NCI-H460 (cell line): Measurements from ENCODE around the gene ZNF302. TPM values are rescaled to one million over a fixed set of nuclear protein-coding genes. Genes with fewer than 3 reads are reported as not detected.
A peak's percentile ranks its signal among the peaks of the same experiment; 100 is the strongest.
"Not testable (repeated sequence)": the region's sequence is repeated elsewhere in the genome, so short reads cannot be mapped to it uniquely, and the experiment has no call there.

Experiments
- DNase-seq: peaks from one replicate; pipeline ENCODE4 v3.0.0-alpha.2; 2016; ENCODE audit warnings: low read depth; ENCODE audit errors: extremely low read depth
- polyA plus RNA-seq: library from polyadenylated mRNA; depleted of rRNA; stranded (reverse); fragments of >200 nt; gene quantifications from 2 replicates; pipeline ENCODE4 v1.2.3, GENCODE V29; 2014; cell fraction: nucleus; rRNA removed
- total RNA-seq: library from RNA; depleted of rRNA; stranded (reverse); fragments of >200 nt; shearing (Covaris generic); gene quantifications from 2 replicates; pipeline ENCODE4 v1.2.3, GENCODE V29; 2014; rRNA removed

The ZNF302 gene
- total RNA-seq, result 15.5 and 15.7 TPM in 2 replicates
- polyA plus RNA-seq, result 23.5 and 25.3 TPM in 2 replicates

DNA sequence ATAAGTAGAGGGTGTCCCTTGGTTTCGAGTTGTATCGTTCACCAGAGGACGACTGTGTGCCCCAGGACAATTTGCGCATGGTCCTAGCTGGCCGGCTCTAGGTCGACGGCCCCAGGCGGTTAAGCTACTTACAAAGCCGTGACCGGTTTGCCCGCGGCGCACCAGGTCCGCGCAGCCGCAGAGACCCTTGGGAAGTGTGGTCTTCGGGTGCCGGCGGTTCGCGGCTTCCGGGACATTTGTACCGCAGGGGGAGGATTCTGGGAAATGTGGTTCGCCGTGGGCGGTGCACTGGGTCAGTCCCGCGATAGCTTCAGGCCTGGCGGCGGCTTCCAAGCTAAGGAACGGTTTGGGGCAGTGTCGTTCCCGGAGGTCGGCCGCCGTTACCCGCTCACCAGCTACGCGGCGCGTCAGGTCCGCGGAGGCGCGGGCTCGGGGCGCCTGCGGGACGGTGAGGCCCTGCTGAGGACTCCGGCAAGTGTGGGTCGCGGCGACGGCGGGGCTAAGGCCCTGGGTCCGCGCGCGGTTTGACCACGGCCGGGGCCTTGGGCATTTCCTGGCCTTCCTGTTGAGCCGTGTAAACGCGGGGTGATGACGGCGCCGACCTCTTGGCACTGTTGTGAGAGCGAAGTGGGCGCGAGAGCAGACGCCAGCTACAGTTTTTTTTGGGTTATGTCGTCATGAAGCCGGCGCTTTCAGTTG is at the start of gene ZNF302:
TSS of gene ZNF302 (plus strand) at position 293 of the 699 bp plus-strand sequence. CDS start 1,127 bp downstream, outside the sequence.
- peak; percentile 89 for DNase-seq

DNA sequence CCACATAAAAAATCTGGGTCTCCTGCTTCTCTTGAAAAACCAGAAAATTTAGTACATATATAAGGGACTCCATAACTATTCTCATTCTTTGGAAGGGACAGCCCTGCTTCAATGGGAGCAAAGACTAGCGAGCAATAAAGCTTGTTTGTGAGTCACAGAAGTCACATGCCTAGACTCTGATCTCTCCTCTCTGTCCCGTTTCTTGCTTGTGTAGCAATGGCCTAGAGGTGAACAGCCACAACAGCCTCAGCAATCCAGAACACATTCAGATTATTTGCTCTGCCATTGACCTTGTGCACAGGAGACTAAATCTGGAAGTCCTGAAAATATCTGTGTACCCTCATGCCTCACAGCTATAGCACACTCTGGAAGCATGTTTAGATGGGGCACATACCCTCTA is 43.7 kb upstream of the ZNF302 start:
- no peak for DNase-seq

DNA sequence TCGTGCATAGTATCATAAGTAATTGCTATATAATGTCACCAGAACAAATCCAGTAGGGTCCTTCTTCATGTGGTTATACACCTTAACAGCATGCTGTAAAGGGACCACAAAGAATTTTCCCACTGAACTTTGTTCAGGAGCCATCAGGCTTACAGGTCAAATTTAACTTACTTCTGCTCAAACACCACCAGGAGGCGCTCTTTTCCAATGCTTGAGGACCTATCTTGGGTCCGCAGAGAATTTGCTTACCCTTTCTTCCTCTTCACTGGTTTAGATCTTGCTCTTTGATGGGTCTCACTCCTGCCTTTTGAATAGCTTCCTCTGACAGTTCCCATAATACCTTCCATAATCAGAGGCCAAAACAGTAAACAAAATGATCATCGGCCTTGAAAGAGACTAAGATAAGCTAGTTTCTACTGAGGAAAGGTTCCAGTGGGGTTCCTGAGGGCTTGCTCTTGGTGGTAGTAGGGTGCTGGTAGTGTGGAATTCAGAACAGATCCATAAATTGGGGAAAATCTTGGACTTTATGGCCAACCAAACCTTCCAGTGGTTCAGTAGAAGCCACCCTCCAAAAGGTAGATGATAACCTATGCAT is 37.9 kb upstream of the ZNF302 start:
- DNase-seq, result peak; percentile 63

DNA sequence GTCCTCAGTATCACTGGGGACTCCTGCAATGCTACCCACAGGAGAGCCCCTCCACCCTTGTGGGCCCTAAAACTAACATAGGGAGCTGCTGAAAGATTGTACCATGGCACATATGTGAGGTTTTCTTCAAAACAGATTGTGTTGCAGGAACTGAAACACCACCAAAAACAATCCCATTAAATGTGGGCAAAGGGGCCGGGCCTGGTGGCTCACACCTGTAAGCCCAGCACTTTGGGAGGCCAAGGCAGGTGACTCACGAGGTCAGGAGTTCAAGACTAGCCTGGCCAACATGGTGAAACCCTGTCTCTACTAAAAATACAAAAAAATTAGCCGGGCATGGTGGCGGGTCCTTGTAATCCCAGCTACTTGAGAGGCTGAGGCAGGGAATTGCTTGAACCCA is 35.2 kb upstream of the ZNF302 start:
- DNase-seq, result no peak

DNA sequence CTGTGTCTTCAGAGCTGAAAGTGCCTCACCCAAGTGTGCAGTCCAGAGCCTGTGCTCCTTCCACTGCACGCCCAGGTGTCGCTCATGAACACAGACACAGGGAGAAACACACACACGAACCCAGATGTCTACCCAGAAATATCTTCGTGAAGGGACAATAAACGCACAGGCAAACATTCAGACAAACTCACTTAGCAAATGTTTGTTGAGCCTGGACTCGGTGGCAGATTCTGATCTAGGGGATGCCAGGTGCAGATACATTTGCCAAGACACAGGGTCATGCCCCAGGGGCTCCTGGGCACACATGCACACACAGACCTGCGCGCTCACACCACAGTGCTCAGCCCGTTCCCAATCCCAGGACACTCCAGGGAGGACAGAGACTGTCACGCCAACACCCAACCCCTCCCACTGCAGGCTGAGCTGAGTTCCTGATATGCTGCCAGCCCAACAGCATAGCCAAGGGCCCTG is 32.5 kb upstream of the ZNF302 start:
- no peak for DNase-seq

DNA sequence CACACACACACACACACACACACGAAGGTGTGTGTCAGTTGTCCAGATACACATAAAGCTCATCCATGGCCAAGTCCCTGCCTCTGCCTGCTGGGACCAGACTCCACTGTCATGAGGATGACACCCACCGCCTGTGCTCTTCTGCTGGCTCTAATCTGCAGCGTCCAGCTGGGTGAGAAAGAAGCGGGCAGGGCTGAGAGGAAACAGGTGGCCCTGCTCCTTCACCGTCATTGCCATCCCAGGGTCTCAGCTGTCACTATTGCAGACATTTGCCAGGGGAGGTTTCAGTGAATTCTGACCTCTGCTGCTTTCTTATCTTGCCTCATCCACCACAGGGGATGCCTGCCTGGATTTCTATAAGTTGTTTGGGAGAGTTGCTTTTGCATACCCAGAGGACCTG is 31.9 kb upstream of the ZNF302 start:
- no peak for DNase-seq

DNA sequence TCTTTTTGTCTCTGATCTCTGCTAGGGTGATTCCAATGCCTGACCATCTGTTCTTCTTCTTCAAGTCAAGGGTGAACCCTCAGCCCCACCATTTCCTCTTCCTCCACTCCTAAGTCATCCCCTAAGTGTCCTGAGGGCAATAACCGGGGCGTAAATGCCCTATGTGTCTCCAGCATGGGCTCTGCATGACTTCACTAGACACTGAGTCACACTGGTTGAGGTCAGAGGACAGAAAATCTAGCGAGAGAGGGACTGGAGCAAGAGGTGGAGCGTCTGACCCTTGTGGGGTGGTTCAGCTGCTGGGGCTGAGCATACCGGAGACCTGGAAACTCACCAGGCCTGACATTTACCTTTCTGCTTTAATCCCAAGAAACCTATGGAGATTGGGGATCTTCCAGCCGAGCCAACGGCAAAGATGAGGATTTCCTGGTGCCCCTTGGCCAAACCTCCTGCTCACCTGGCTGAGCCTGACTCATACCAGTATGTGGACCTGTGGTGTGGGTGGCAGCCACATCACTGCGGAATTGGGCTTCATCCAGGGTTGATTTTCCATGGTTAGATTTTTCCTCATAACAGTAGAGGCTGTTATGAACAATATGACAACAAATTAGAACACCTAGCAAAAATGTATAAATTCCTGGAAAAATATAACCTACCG is 27.5 kb upstream of the ZNF302 start:
- no peak for DNase-seq

DNA sequence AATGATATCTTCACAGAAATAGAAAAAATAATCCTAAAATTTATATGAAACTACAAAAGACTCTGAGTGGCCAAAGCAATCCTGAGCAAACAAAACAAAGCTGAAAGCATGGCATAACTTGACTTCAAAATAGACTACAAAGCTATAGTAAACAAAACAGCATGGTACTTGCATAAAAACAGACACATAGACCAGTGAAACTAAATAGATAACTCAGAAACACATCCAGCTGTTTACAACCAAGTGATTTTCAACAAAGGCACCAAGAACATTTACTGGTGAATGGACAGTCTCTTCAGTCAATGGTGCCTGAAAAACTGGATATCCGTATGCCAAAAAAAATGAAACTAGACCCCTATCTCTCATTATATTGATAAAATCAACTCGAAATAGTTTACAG is 25.7 kb upstream of the ZNF302 start:
- no peak for DNase-seq

DNA sequence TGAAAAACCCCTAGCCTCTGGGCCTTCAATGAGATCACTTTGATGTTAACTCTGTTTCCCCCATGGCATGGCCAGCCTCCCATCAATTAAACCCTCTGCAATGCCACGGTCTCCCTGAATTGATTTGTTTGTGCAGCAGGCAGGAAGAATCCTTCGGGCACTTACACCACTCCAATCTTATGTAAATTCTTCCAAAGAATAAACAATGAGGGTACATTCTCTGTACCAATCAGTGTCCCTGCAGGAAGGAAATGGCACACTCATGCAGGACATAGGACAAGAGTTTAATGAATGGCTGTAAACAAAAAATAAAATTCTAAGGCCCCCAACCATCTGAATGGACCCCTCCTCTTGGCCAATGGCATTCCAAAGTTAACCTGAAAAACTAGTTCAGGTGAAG is 22.7 kb upstream of the ZNF302 start:
- no peak for DNase-seq

DNA sequence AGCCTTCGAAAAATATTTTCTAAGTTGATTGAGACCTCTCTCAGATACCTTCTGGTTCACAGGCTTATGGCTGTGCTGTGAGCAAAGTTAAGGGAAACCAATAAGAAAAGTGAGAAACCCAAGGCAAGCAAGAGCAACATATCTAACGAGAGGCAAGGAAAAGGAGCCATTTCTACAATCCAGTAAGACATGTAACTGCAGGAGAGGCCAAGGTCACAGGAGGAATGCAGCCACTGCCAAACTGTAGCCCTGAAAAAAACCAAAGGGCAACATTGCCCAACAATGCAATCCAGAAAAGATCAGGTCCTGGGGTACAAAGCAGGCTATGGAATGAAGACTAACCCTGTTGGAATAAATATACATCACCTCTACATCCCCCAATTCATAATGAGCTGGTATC is 21.8 kb upstream of the ZNF302 start:
- DNase-seq, result no peak

DNA sequence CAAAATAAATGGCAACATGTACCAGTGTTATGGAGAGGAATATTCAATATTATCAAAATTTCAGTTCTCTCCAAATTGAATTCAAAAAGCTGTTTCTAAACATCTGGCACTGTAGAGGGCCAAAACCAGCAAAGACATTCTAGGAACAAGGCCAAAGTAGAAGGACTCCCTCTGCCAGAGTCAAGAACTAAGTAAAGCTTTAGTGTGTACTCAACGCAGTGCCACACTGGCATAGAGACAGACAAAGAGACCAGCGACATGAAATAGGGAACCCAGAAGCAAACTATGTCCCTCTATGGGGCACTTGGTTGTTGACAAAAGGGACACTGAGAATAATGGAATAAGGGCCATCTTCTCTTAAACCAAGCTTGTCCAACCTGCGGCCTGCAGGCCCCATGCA is 16.1 kb upstream of the ZNF302 start:
- DNase-seq, result no peak

DNA sequence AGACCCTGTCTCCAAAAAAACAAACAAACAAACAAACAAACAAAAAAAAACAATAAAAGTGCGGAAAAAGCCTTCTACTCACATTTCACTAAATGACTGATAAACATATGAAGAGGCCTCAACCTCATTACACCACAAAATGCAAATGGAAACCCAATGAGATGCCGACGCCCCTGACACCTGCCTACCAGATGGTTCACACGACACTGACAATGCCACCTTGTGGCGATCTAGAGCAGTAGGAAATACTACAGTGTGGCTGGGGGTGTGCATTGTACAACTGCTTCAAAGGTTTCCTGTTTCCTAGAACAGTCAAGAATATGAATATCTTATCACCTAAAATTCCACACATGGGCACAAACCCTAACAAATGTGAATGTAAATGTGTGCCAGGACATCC is 14.6 kb upstream of the ZNF302 start:
- DNase-seq, result peak; percentile 16

DNA sequence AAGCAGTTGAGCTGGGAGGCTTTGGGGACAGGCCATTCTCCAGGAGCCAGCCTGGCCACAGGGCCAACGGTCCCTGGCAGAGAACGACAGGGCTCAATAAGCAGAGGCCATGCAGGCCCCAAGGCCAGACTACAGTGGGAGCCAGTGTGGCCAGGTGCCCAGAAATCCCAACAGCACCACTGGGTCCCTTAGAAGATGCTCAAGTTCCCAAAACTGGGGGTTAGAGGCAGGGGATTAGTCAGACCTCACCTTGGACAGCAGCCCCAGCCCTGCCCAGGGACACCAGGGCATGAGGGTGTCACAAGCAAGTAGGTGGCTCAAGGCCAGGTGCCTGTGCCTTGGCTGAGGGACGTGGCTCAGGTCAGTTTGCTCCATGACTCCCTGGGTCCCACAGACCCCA is 13.3 kb upstream of the ZNF302 start:
- no peak for DNase-seq

DNA sequence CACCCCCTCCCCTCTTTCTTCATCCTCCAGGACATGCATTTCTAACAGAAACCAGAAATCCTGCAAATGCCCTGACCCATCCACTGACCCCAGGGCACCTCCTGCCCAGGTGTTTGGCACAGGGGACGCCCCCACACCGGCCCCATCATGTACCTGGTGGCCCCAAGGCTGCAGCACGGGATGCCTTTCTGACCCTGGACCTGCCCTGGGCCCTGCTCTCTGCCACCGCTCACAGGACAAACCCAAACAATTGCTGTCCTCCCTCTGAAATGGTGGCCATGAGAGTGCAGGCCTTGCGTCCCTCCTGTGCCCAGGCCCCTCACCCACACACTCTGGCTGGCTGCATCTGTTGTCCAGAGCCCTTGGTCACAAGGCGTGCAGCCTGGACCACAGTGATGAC is 12.6 kb upstream of the ZNF302 start:
- DNase-seq, result no peak

DNA sequence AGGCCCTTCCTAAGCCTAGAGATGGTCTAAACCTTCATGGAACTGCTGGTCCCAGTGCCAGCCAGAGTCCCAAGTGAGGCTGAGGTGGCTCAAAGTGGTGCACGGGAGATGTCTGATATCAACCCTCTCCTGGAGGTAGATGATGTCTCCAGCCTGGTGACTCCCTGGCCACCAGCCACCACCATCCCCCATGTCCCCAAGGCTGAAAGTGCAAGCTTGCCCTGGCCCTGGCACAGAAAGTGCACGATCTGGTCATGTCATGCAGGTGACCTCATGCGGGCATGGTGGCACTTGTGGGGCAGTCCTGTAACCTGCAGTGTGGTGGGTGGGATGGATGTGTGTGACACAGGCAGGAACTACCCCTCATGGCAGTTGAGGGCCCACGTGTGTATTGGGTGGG is 12.2 kb upstream of the ZNF302 start:
- not testable (repeated sequence) for DNase-seq

DNA sequence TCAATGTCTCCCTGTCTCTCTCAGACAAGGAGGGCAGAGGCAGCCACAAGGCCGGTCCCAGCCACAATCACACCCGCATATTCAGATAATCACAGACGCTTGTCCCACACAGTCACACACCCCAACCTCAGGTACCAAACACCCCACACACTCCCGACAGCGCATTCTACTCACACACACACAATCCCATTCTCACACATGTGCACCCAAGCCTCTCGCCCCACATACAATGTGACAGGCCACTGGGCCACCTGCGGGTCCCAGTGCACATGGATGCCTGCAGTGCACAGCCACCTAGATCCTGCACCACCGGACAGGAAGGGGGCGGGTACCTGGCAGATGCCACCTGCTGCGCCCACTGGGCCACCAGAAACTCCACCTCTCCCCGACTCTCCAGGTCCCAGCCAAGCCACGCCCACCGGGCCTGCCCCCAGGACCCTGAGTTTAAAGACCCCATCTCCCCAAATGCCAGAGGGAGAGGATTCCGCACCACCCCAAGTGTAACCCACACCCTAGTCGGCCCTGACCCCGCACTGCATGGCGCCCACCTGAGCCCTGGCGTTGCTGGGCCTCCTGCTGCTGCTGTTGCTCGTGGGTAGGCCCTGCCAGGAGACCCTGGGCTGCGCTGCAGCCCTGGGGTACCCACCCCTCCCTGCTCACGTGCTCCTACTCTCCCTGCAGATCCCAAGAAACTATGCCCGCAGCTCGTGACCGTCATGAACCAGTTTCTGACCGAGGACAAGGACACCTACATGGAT is 11.1 kb upstream of the ZNF302 start:
- no peak for DNase-seq

DNA sequence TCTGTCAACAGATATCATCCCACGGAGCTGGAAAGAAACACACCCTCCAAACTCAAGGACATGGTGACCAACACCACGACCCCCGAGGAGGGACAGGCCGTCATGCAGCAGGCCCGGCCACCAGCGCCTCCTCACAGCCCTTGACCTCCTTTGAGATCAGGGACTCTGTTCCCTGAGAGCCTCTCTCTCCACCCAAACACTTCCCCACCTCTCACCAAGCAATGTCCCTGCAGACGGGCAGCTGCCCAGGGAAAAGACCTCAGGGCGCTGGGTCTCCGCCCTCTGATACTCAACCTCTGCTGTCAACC is 10.6 kb upstream of the ZNF302 start:
- DNase-seq, result no peak

DNA sequence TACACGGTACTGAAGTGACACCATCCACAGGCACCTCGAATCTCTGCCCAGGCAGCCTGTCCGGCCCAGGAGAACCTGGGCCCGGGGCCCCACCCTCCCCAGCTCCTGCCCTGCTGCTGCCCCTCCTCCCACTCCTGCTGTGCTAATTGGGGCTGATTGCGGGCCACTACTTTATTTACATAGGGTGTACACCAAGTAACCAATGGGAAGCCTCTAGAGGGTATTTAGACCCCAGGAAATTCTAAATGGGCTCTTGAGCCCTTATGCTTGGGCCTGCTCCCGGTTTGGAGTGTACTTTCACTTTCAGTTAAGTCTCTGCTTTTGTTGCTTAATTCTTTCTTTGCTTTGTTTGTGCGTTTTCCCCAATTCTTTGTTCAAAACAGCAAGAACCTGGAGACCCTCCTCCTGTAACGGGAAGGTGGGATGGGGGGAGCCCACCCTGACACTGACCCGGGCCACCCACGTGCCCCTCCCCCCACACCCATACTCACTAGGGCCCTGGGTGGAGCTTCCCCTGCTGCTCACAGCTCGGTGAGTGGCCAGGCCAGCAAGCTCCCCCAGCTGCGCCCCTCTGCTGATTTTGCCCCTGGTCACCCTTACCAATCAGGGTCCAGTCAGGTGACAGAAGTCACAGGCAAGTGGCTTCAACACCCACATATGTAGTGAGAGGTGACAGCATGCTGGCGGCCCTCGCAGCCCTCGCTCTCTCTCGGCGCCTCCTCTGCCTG is 10.0 kb upstream of the ZNF302 start:
- no peak for DNase-seq

DNA sequence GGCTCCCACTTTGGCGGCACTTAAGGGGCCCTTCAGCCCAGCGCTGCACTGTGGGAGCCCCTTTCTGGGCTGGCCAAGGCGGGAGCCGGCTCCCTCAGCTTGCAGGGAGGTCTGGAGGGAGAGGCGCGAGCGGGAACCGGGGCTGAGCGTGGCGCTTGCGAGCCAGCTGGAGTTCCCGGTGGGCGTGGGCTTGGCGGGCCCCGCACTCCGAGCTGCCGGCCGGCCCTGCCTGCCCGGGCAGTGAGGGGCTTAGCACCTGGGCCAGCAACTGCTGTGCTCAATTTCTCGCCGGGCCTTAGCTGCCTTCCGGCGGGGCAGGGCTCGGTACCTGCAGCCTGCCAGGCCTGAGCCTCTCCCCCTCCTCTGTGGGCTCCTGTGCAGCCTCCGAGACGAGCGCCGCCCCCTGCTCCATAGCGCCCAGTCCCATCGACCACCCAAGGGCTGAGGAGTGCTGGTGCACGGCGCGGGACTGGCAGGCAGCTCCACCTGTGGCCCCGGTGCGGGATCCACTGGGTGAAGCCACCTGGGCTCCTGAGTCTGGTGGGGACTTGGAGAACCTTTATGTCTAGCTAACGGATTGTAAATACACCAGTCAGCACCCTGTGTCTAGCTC is 9.3 kb upstream of the ZNF302 start:
- not testable (repeated sequence) for DNase-seq

DNA sequence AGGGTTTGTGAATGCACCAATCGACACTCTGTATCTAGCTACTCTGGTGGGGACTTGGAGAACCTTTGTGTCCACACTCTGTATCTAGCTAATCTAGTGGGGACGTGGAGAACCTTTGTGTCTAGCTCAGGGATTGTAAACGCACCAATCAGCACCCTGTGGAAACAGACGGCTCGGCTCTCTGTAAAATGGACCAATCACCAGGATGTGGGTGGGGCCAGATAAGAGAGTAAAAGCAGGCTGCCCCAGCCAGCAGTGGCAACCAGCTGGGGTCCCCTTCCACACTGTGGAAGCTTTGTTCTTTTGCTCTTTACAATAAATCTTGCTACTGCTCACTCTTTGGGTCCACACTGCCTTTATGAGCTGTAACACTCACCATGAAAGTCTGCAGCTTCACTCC is 8.8 kb upstream of the ZNF302 start:
- DNase-seq, result not testable (repeated sequence)
